T-helper 1 cell treated with Interleukin-12 subunit alpha and Interleukin-12 subunit beta and Interleukin-4 antibody, amounts not matched to agents 30 μg/mL and 1 μg/mL, for 36 hours (primary cell): ENCODE measurements around the gene MAGI1.

Experiments used
- H3K27ac Mint-ChIP-seq: one replicate; pipeline ENCODE4 v1.8.0; 2021; ENCODE audit warnings: mild to moderate bottlenecking, mixed read lengths
- H3K27me3 Mint-ChIP-seq: one replicate; pipeline ENCODE4 v1.8.0; 2021; ENCODE audit warnings: low read depth, mixed read lengths
- H3K36me3 Mint-ChIP-seq: one replicate; pipeline ENCODE4 v1.8.0; 2021; ENCODE audit warnings: low read depth, mixed read lengths
- H3K4me1 Mint-ChIP-seq: one replicate; pipeline ENCODE4 v1.8.0; 2021; ENCODE audit warnings: low read depth, mixed read lengths
- H3K4me3 Mint-ChIP-seq: one replicate; pipeline ENCODE4 v1.8.0; 2021; ENCODE audit warnings: mild to moderate bottlenecking, moderate library complexity, mixed read lengths
- H3K9me3 Mint-ChIP-seq: one replicate; pipeline ENCODE4 v1.8.0; 2021; ENCODE audit warnings: mixed read lengths

The MAGI1 gene

GRCh38 chr3:65396078-65396477 is 642.6 kb downstream of the MAGI1 start:
- no peaks in the 10 kb centered on the region for H3K27me3 Mint-ChIP-seq
- H3K9me3 Mint-ChIP-seq, result no peaks in the 10 kb centered on the region
- H3K36me3 Mint-ChIP-seq, result no peaks in the 10 kb centered on the region
- H3K27ac Mint-ChIP-seq, result no peak overlapping the region
- H3K4me3 Mint-ChIP-seq, result no peak overlapping the region
- no peaks in the 10 kb centered on the region for H3K4me1 Mint-ChIP-seq

GRCh38 chr3:65391068-65391467 is 647.6 kb downstream of the MAGI1 start:
- no peak overlapping the region for H3K4me3 Mint-ChIP-seq

GRCh38 chr3:65385805-65386204 is 652.9 kb downstream of the MAGI1 start:
- Mint-ChIP-seq H3K4me3 (no peak overlapping the region), H3K36me3 (no peaks in the 10 kb centered on the region), H3K27me3 (no peaks in the 10 kb centered on the region), H3K4me1 (no peaks in the 10 kb centered on the region), H3K27ac (no peak overlapping the region), H3K9me3 (peaks cover 10% of the 10 kb centered on the region)

More at GRCh38 chr3:65391068-65391467, 647.6 kb downstream of the MAGI1 start:
- Mint-ChIP-seq H3K27ac (no peak overlapping the region), H3K27me3 (no peaks in the 10 kb centered on the region), H3K36me3 (no peaks in the 10 kb centered on the region), H3K9me3 (peaks cover 3% of the 10 kb centered on the region), H3K4me1 (no peaks in the 10 kb centered on the region)

- Mint-ChIP-seq H3K36me3 (no peaks in the 10 kb centered on the region), H3K4me1 (no peaks in the 10 kb centered on the region), H3K9me3 (peaks cover 7% of the 10 kb centered on the region), H3K4me3 (no peak overlapping the region), H3K27ac (no peak overlapping the region), H3K27me3 (no peaks in the 10 kb centered on the region)
These were observed 657.2 kb downstream of the MAGI1 start for GRCh38 chr3:65381496-65382010.

GRCh38 chr3:65379223-65379622 is 659.5 kb downstream of the MAGI1 start:
- Mint-ChIP-seq H3K36me3 (no peaks in the 10 kb centered on the region), H3K27ac (no peak overlapping the region), H3K9me3 (peaks cover 7% of the 10 kb centered on the region), H3K27me3 (no peaks in the 10 kb centered on the region), H3K4me1 (no peaks in the 10 kb centered on the region), H3K4me3 (no peak overlapping the region)

- H3K27ac Mint-ChIP-seq, result no peak overlapping the region
- H3K4me3 Mint-ChIP-seq, result no peak overlapping the region
- peaks cover 7% of the 10 kb centered on the region for H3K9me3 Mint-ChIP-seq
- H3K36me3 Mint-ChIP-seq, result no peaks in the 10 kb centered on the region
- H3K27me3 Mint-ChIP-seq, result no peaks in the 10 kb centered on the region
- H3K4me1 Mint-ChIP-seq, result no peaks in the 10 kb centered on the region
These were observed 661.1 kb downstream of the MAGI1 start for GRCh38 chr3:65377637-65378036.

GRCh38 chr3:65376426-65376825 is 662.3 kb downstream of the MAGI1 start:
- Mint-ChIP-seq H3K27ac (no peak overlapping the region), H3K4me1 (no peaks in the 10 kb centered on the region), H3K36me3 (no peaks in the 10 kb centered on the region), H3K27me3 (no peaks in the 10 kb centered on the region), H3K4me3 (no peak overlapping the region), H3K9me3 (peaks cover 6% of the 10 kb centered on the region)

- H3K36me3 Mint-ChIP-seq, result no peaks in the 10 kb centered on the region
- no peaks in the 10 kb centered on the region for H3K27me3 Mint-ChIP-seq
- H3K27ac Mint-ChIP-seq, result no peak overlapping the region
- H3K4me3 Mint-ChIP-seq, result no peak overlapping the region
- no peaks in the 10 kb centered on the region for H3K9me3 Mint-ChIP-seq
- H3K4me1 Mint-ChIP-seq, result no peaks in the 10 kb centered on the region
These were observed 667.7 kb downstream of the MAGI1 start for GRCh38 chr3:65371053-65371452.

- Mint-ChIP-seq H3K4me1 (no peaks in the 10 kb centered on the region), H3K27ac (no peak overlapping the region), H3K27me3 (no peaks in the 10 kb centered on the region), H3K9me3 (no peaks in the 10 kb centered on the region), H3K4me3 (no peak overlapping the region), H3K36me3 (no peaks in the 10 kb centered on the region)
These were observed 669.9 kb downstream of the MAGI1 start for GRCh38 chr3:65368866-65369265.

- no peaks in the 10 kb centered on the region for H3K36me3 Mint-ChIP-seq
- H3K9me3 Mint-ChIP-seq, result no peaks in the 10 kb centered on the region
- H3K4me3 Mint-ChIP-seq, result no peak overlapping the region
- H3K27ac Mint-ChIP-seq, result no peak overlapping the region
- H3K4me1 Mint-ChIP-seq, result no peaks in the 10 kb centered on the region
- H3K27me3 Mint-ChIP-seq, result no peaks in the 10 kb centered on the region
These were observed 676.0 kb downstream of the MAGI1 start for GRCh38 chr3:65362688-65363087.

- Mint-ChIP-seq H3K9me3 (no peaks in the 10 kb centered on the region), H3K36me3 (no peaks in the 10 kb centered on the region), H3K27me3 (peaks cover 5% of the 10 kb centered on the region), H3K4me1 (no peaks in the 10 kb centered on the region), H3K4me3 (no peak overlapping the region), H3K27ac (no peak overlapping the region)
These were observed 677.3 kb downstream of the MAGI1 start for GRCh38 chr3:65361448-65361847.

GRCh38 chr3:65356331-65357248 is 682.1 kb downstream of the MAGI1 start:
- H3K9me3 Mint-ChIP-seq, result no peaks in the 10 kb centered on the region
- H3K4me3 Mint-ChIP-seq, result no peak overlapping the region
- no peaks in the 10 kb centered on the region for H3K4me1 Mint-ChIP-seq
- no peaks in the 10 kb centered on the region for H3K36me3 Mint-ChIP-seq
- H3K27me3 Mint-ChIP-seq, result peaks cover 18% of the 10 kb centered on the region
- no peak overlapping the region for H3K27ac Mint-ChIP-seq

GRCh38 chr3:65354880-65355279 is 683.8 kb downstream of the MAGI1 start:
- no peaks in the 10 kb centered on the region for H3K4me1 Mint-ChIP-seq
- peaks cover 18% of the 10 kb centered on the region for H3K27me3 Mint-ChIP-seq
- H3K9me3 Mint-ChIP-seq, result no peaks in the 10 kb centered on the region
- H3K36me3 Mint-ChIP-seq, result no peaks in the 10 kb centered on the region
- no peak overlapping the region for H3K4me3 Mint-ChIP-seq
- H3K27ac Mint-ChIP-seq, result no peak overlapping the region

- H3K36me3 Mint-ChIP-seq, result no peaks in the 10 kb centered on the region
- H3K27ac Mint-ChIP-seq, result no peak overlapping the region
- H3K9me3 Mint-ChIP-seq, result no peaks in the 10 kb centered on the region
- H3K4me1 Mint-ChIP-seq, result no peaks in the 10 kb centered on the region
- H3K27me3 Mint-ChIP-seq, result peaks cover 18% of the 10 kb centered on the region
- no peak overlapping the region for H3K4me3 Mint-ChIP-seq
These were observed 685.8 kb downstream of the MAGI1 start for GRCh38 chr3:65352951-65353350.

GRCh38 chr3:65351753-65352152 is 687.0 kb downstream of the MAGI1 start:
- Mint-ChIP-seq H3K4me3 (no peak overlapping the region), H3K4me1 (no peaks in the 10 kb centered on the region), H3K27ac (no peak overlapping the region), H3K27me3 (peaks cover 13% of the 10 kb centered on the region), H3K9me3 (no peaks in the 10 kb centered on the region), H3K36me3 (no peaks in the 10 kb centered on the region)
